ENCODE data around the gene TPCN2. TPM values are rescaled to one million over a fixed set of nuclear protein-coding genes. Genes with fewer than 3 reads are reported as not detected.

Gene TPCN2
- total and polyA plus RNA-seq, 9 of the 15 experiments (the other 6 are each of a cell fraction or from before 2014, with no cell fraction given) = 0.66 to 10.2 (median 4.6) TPM

- no peak for TF ChIP-seq HMG20B (CRISPR knock-in tag; IDR thresholded peaks at IDR 0.05)
- TF ChIP-seq ETV1 (tag; conservative IDR thresholded peaks at IDR 0.05; ENCODE audit: low read depth) = no peak
- TF ChIP-seq POLR3G (IDR thresholded peaks at IDR 0.05; ENCODE audit: extremely low read depth, insufficient read length, insufficient replicate concordance) = no peak
- TF ChIP-seq ZNF398 (CRISPR knock-in tag; IDR thresholded peaks at IDR 0.05) = no peak
- no peak for TF ChIP-seq CHAMP1 (IDR thresholded peaks at IDR 0.05)
- no peak for TF ChIP-seq ZBTB49 (CRISPR knock-in tag; IDR thresholded peaks at IDR 0.05; ENCODE audit: borderline replicate concordance)
Observed at GRCh38 chr11:69010964-69011623, 37.6 kb upstream of the TPCN2 start (continued).

All from K562 (cell line).